Sciatic nerve (tissue), 2 donors: ENCODE measurements around the gene PAX7. TPM values are rescaled to one million over a fixed set of nuclear protein-coding genes. Genes with fewer than 3 reads are reported as not detected.

Source experiments
- ATAC-seq: fragments of 200-7000 bp; cut with Tn5 transposase; one replicate; pipeline ENCODE4 v1.9.1; 2020; ENCODE audit warnings: mild to moderate bottlenecking, moderate library complexity
- DNase-seq: peaks from one replicate; pipeline ENCODE4 v3.0.0-alpha.2; 2020; ENCODE audit warnings: low spot score
- intact Hi-C: fragments of 100-400 bp; cut with DNase I; formaldehyde crosslinking; loops from one replicate; pipeline ENCODE4 v1.14.2; 2022
- total RNA-seq: library from RNA; stranded (reverse); fragmentation: NEBNext Ultra II Directional; extraction: Animal tissue kit (Norgen Biotek cat#: 25700); gene quantifications from one replicate; pipeline ENCODE4 v1.2.1, GENCODE V29; 2021
- donor health status: DM: no; HTN: no; CAD: no.
- donor health status: DM: no; HTN: no; CAD: no.

PAX7 gene
- total RNA-seq, 1 donor from 2014 or later = not detected

DNA sequence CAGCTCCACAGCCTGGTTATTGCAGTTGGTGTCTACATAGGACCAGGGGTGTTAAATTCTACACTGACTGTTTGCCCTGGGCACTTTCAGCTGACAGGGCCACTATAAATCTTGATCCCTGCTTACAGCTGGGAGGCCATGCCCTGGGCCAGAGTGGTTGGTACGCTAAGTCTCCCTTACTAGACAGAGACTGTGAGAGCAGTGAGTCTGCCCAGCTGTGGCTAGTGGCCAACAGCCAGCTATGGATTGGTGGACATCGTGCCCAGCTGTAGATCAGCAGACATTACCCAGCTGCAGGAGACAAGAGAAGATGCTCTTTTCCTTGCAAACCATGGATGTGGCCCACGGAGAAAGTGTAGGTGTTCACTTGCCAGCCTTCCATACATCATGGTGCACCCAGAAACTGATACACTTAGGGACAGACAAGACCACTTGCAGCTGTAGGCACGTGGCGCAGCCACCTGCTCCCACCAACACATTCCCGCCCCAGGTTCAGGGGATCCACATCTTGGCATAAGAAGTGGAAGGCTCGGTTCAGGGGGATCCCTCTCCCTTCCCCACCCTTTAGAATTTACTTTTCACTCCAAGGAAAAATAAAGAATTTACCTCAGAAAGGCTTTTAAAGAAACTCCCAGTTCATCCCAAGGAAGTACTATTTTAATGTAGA lies 16.4 kb upstream of the PAX7 start:
- ATAC-seq = no peak
- DNase-seq = no peak
- intact Hi-C loops = loop anchor here (5.0 kb wide), 1 partner anchor 443 kb away; no protein-coding TSS in a partner anchor

DNA sequence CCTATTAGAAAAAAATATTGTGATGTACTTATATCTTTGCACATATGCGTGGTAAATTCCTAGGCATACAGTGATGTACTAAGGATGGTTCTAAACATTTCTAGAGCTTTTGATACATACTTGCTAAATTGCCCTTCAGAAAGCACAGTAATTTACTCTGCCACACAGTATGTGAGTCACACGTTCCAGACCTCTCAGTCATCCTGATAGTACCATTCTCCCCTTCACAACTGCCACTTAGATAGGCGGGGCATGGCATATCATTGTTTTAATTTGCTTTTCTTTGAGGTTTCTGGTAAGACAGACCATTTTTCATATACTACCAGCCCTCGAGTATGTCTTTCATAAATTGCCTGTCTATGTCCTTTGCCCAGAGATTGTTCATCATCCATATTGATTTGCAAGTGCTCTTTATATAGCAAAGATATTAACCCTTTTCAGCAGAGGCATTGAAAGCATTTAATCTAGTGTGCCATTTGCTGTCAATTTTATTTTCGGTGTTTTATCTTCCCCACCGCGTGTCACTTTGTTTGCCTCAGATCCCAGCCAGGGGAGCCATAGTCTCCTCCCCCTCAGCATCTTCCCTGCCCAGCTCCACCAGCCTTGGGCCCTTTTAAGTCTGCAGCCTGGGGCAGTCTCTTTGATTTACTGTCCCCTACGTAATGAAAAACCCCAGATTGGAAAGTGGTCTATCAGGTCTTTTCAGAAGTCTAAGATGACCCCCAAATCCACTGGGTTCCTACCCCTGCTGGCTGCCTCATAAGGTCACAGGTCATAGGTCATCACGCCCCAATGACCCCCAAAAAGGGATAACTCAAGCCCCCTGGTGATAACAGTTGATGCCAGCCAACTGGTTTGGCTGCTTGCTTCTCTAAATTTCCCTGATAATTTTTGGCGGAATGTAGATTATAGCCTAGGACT lies 11.8 kb upstream of the PAX7 start:
- ATAC-seq (no peak), DNase-seq (no peak)
- intact Hi-C loops = no loop called here

DNA sequence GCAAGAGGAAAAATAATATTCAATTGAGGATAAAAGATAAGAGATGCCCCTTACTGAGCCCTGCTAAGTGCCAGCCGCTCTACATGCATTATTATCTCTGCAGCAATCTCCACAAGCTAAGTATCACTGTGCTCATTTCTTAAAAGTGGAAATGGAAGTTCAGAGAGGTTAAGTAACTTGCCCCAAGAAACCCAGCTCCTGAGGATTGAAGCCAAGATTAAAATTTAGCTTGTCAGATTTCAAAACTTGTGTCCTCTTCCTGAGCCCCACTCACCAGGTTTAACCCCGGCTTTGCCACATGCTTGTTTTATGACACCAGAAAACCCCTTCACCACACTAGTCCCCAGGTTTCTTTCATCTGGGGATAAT lies 11.2 kb upstream of the PAX7 start:
- intact Hi-C loops = no loop called here
- DNase-seq (no peak), ATAC-seq (no peak)

DNA sequence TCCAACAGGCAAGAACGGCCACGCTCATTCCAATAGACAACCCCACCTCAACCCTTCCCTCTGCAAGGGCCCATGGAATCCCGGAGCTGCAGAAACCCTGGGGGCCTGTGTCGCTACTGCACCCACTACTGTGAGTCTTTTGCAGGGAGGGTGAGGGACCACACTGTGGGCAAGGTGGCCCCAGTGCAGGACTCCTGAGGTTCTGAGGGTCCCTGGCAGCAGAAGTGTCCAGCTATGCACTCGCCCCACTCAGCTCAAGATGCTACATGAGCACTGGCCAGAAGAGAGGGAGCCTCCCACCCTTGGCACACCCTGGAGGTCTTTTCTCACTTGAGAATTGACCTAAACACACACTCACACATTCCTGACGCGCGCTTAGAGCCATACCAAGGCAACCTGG lies 2.1 kb upstream of the PAX7 start:
- no peak for ATAC-seq
- intact Hi-C loops = no loop called here
- DNase-seq = no peak

DNA sequence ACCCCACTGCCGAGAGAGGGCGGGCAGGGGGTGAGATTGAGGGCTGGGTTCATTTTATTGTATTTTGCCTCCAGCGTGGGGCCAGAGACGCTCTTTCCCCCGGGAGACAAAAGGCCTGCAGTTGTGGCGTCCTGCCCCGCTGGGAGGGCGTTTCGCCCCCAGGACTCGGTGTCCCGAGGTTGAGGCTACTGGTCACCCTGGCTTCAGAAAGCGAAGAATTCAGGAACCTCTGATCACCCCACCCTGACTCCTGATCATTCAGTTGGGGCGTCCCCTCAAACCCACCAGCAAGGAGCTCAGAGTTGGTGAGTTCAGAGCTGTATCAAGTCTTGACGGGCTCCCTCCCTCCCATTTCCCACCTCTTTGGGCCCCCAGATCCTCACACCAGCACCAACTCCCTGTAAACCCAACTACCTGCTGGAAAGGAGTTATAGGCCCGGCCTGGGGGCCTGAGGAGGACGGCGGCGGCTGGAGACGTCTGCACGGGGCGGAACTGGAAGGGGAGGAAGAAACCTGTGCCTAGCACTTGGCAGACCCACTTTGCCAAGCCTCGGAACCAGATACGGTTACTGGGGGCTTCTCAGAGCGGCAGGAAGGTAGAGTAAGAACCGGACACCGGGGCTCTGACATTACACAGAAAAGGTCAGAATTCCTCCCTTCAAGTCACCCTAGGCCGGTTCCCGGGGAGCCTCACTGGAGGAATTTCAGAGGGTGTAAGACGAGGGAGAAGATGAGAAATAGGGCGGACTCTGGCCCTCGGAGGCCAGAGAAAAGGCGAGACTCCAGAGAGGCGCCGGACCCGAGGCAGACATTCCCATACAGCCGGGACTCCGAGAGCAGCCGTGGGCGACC lies 761 bp upstream of the PAX7 start:
- intact Hi-C loops = no loop called here
- no peak for ATAC-seq
- DNase-seq = no peak

- no peak for ATAC-seq
- intact Hi-C loops = no loop called here
- DNase-seq = no peak
These were observed 1.0 kb downstream of the PAX7 start for GRCh38 chr1:18631496-18632217.

DNA sequence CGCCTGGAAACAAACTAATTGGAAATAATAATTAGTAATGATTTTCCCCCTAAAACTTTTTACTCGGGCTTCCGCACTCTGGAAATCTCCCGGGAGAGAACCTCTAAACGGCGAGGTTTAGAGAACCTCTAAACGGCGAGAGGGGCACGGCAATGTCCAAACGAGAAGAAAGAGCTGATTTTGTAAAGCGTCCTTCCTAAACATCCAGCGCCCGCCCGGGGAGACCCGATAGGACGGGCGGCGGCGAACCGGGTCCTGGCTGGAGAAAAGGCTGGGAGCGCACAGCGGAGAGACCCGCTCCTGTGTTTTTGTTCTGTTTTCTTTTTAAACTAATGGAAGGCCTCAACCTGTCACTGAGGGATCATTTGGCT lies 1.6 kb downstream of the PAX7 start:
- intact Hi-C loops = no loop called here
- no peak for ATAC-seq
- no peak for DNase-seq

GRCh38 chr1:18632783-18633421 lies 2.3 kb downstream of the PAX7 start:
- DNase-seq (no peak), ATAC-seq (no peak)
- intact Hi-C loops = no loop called here

GRCh38 chr1:18633422-18634155 lies 2.9 kb downstream of the PAX7 start:
- DNase-seq (no peak), ATAC-seq (no peak)
- intact Hi-C loops = no loop called here

GRCh38 chr1:18634276-18634675 lies 3.6 kb downstream of the PAX7 start:
- intact Hi-C loops = no loop called here
- DNase-seq (no peak), ATAC-seq (no peak)

GRCh38 chr1:18635070-18635577 lies 4.5 kb downstream of the PAX7 start:
- no peak for DNase-seq
- ATAC-seq = no peak
- intact Hi-C loops = no loop called here

DNA sequence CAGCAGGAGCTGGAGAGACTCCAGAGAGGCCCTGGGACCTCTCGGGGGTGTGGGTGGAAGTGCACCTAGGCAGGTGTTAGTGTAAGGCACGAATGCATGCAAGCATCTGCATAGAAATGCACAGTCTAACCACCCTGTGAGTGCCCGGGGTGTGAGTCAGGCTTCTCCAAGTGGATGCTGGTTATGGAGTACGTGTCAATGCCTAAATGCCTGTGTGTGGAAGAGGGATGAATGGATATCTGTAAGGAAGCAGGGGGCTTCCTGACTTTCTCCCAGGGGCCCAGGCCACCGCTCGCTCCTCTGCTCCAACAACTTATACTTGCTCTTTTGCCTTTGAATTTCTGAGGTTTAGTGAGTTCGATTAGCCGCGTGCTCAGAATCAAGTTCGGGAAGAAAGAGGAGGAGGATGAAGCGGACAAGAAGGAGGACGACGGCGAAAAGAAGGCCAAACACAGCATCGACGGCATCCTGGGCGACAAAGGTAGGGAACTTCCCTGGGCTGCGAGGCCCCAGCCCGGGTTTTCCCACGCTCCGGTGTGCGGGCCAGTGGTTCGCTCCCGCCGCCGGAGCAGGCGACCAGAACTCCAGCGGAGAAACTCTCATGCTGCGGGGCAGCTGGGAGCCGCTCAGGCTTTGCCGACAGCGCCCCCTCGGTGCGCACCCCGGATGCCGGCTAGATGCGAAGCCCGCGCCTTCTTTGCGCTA lies 5.4 kb downstream of the PAX7 start:
- ATAC-seq (no peak), DNase-seq (no peak)
- intact Hi-C loops = no loop called here

DNA sequence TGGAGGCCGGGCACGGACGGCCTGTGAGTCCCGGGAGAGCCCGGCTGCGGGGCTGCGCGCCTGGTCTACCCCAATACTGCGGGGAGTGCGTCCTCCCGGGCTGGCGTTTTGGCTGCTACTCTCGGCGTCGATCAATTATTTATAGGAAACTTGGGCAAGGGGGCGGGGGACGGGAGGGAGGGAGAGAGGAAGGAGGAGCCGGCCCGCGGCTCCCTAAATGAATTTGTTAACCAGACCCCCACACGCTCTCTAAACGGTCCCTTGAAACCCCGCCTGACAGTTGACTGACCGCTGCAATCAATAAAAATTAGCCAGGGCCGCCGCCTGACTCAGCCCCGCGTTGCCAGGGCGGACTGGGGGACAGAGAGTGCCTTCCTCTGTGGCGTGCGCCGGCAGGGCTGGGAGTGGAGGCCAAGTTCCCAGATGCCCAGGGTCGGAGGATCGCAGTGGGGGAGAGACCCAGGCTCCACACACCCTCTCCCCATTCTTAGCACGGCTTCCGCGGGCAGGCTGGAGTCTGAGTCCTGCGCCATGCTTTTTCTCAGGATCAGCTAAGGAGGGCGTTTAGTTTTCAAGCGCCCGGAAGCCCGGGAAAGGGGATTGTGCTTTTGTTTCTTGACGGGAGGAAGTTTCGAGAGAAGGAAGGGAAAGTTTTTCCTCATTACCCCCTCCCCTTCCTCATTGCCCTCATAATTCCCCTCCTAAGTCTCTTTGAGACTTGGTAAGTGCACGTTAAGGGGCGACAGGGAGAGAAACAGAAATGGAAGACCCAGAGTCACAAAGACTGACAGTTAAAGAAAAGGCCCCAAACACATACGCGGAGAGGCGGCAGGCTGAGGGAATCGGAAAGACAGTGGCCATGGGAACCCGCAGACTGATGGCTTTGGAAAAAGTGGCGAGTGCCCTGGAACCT lies 6.2 kb downstream of the PAX7 start:
- DNase-seq = no peak
- no peak for ATAC-seq
- intact Hi-C loops = no loop called here

DNA sequence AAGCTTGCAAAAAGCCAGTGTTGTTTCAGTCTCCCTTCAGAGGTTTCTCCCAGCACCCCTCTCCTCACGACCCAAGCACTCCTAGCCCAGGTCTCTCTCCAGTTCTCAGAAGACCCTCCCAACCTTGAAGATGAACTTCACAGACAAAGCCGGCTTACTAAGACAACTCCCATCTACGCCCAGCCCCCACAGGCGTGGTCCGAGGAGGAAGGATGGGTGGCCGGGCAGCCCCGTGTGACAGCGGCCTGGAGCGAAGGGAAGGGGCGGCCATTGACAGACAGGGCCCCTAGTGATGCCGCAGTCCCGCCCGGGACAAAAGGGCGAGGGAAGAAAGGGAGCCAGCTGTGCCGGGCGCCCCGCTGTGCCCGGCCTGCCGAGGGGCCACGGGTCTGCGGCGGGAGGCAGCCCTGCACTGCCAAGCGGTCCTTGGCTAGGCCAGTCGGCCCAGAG lies 6.9 kb downstream of the PAX7 start:
- DNase-seq = no peak
- intact Hi-C loops = no loop called here
- no peak for ATAC-seq

DNA sequence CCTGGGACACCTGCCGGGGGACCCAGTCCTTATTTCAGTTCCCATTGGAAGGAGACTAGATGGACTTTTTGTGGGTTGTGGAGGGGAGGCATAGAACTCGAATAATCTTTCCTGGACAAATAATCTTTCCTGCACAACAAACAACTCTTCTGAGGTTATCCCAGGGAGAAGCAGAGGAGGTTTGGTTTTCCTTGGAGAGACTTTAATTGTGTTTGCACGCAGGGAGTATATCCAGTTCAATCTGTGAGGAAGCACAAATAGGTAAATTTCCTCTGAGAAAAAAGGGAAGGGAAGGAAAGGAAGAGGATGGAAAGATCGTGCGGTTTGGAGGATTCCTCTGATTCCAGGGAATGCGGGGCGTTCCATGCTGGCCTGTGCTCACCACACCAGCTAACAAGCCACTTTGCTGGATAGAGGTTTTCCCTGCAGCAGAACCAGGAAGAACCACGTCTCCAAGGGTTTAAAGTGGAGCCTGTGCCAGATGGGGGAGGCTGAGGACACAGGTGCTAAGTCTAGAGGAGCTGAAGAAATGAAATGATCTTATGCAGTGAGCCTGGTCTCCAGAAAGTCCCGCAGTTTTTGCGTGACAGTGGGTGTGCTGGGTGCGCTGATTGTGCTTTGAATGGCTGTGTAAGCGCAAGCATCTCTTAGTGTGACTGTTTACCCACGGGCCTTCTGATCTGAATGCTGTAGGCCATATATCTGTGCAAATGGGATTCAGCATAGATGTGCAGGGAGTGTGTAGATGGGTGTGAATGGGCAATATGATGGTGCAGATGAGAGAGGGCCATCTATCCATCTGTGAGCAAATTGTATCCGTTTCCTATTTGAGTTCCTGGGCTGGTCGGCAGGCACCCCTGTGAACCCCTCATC lies 7.6 kb downstream of the PAX7 start:
- intact Hi-C loops = no loop called here
- ATAC-seq (no peak), DNase-seq (no peak)
